HG03354 (cell line): ENCODE data around the gene SCRN1.

ENCODE experiments used
- ATAC-seq: cut with Tn5 transposase; IDR thresholded peaks from one replicate; pipeline ENCODE4 v1.9.1; 2021; ENCODE audit warnings: mild to moderate bottlenecking; ENCODE audit not compliant: unreplicated experiment, poor library complexity, severe bottlenecking

The SCRN1 gene, protein sequence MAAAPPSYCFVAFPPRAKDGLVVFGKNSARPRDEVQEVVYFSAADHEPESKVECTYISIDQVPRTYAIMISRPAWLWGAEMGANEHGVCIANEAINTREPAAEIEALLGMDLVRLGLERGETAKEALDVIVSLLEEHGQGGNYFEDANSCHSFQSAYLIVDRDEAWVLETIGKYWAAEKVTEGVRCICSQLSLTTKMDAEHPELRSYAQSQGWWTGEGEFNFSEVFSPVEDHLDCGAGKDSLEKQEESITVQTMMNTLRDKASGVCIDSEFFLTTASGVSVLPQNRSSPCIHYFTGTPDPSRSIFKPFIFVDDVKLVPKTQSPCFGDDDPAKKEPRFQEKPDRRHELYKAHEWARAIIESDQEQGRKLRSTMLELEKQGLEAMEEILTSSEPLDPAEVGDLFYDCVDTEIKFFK

DNA sequence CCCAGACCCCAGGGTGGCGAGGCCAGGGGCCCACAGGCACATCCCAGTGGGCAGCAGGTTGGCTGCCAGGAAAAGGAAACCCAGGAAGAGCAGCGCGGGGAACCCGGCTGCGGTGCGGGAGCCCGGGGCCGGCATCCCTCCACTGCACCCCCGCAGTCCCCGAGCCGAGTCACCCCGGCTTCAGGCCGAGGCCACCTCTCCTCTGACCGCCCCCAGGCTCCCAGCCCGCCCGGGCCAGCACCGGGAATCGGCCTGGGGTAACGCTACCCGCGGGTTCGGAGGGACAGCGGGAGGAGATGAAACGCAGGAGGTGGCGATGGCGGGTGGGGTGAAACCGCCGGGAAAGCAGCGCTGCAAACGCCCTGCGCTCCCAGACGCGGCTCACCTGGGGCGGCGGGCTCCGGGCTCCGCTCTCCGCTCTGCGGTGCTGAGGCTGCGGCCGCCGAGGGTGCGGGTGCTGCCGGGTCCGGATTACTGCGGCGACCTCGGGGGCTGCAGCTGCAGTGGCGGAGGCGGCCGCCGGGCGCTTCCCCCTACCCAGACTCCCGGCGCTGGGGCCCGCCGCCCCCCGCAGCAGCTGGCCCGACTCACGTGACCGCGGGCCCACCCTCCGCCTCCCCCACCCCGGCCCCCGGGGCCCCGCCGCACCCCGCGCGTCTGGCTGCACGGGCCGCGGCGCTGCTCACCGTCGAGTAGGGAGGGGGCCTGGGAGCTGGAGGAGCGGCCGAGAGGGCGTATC is at the start of gene SCRN1:
Gene SCRN1, minus strand, starts transcription at position 545 of the 739 bp plus-strand sequence. CDS start 20,734 bp downstream, outside the sequence.
- ATAC-seq: peak; percentile 50

DNA sequence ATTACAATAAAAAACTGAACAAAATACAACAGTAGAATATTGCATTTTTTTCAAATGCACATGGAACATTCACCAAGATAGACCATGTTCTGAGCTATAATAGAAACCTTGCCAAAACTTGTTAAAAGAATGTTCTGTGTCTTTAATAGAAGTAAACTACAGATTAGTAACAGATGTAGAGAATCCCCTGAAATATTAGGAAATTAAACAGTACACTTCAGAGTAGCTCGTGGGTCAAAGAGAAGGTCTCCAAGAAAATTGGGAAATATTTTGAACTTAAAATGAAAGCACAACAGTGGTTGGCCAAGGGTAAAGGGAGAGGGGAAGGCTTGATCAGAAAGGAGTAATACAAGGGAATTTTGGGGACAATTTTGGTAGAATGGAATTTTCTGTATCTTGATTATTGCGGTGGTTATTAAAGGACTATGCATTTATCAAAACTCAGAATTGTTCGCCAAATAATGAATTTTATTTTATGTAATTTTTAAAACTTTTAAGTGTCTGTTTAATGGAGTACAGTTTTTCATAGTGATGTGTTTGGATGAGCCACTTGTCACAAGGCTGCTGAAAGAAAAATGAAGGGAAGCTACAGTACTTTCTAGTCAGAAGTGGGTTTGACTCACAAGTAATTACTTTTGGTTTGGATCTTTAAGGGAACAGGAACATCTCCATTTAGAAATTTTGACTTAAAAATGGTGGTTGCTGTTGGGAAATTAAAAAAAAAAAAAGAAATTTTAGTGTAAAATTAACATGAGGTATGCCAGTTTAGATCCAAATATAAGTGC is 48.8 kb upstream of the SCRN1 start:
- ATAC-seq: no peak

DNA sequence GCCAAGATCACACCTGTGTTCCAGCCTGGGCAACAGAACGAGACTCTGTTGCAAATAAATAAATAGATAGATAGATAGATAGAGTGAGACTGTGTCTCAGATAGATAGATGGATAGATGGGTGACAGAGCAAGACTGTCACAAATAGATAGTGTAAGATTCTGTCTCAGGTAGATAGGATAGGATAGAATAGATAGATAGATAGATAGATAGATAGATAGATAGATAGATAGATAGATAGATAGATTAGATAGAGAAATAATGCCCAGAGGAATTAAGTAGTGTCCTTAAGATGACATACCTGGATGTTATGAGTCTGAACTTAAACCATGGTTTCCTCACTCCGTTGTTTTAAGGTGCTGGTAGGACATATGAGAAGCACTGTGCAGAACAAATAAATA is 46.6 kb upstream of the SCRN1 start:
- no peak for ATAC-seq

DNA sequence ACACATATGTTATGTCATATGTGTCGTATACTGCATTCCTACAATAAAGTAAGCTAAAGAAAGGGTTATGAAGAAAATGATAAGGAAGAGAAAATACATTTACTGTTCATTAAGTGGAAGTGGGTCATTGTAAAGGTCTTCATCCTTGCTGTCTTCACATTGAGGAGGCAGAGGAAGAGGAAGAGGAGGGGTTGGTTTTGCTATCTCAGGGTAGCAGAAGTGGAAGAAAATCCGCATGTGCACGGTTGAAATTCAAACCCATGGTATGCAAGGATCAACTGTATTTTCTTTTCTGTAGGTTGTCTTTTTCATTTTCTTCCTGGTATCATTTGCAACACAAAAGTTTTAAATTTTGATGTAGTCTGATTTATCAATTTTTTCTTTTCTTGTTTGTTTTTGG is 44.9 kb upstream of the SCRN1 start:
- no peak for ATAC-seq

DNA sequence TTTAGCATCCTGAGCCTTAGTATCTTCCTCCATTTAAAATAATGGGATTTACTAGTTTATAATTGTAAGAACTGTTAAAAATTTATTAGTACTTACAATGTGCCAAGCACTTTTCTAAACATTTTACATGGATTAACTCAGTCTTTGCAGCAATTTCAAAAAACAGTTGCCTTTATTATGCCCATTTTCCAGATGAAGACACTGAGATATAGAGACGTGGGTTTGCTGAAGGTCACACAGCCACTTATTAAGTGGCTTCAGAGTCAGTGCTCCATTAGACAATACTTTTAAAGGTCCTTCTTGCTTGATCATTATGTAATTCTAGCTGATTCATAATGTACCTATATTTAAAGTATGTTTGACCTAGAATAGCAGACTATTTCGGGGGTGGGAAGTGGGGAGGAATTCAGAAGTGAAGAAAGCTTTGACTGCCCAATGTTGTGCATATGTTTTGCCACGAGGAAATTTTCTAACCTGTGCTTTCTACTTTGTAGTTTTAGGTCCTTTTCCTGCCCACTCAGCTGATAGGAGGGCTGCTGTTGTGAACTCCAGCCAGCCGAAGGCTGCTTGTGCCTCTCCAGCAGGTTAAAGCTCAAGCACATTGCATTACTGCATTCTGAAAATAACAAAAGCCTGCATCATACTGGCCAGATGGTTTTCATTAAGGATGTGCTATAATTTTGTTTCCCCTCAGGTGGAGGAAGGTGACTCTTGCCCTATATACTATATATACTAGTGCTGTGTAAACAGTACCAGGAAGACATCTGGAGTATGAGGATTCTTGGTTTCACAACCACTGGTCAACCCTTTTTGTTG is 42.9 kb upstream of the SCRN1 start:
- ATAC-seq: no peak

DNA sequence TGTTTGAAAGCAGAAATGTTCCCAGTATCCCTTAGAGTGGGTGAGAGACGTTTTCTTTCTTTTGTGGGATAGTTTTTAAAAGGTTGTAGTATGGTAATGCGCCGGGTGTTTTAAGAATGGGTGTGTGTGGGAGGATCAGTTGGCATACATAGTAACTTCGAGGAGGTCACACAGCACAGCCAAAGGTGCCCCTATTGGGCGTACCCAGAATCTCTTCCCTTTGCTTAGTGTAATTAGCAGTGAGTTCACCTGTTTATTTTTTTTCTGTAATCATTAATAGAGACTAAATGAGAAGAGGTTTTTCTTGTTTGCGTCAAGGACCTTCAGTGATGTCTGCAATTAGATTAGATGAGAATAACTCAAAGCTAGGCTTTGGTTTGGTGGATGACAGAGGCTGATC is 40.1 kb upstream of the SCRN1 start:
- no peak for ATAC-seq

DNA sequence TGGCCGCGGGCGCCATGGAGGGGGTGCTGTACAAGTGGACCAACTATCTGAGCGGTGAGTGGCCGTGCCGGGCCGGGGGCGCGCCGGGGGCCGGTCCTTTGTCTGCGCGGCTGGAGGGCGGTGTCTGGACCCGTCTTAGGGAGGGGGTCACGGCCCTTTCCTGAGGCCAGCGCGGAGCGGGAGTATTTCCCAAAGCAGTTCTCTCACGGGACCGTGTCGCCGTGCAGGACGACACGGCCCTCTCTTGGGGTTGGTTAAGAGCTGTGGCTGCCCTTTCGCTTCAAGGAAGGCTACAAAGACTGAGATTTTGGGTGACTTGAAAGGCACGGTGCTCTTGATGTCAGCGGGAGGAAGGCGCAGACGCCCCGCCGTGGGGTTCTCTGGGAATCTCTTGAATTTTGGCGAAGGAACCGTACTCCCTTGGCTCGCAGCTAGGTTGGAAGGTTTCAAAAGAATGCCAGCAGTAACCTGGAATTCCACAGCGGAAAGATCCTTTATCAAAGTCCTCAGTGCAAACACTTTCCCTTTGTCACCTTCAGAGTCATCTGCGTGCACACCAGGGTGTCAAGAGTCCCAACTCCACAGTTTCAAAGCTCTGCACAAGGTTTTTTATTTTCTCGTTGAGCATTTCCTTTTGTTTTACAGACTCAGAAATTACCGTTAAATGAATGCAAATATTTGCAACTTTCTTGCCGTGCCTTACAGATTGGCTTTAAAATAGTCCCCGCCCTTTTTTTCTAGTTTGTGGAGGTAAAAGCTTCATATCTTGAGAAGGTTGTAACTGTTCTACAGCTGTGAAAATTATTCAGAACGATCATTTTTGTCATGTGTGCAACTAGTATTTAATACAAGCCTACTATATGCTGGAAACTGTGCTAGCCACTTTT is 39.4 kb upstream of the SCRN1 start:
- ATAC-seq: peak; percentile 22

DNA sequence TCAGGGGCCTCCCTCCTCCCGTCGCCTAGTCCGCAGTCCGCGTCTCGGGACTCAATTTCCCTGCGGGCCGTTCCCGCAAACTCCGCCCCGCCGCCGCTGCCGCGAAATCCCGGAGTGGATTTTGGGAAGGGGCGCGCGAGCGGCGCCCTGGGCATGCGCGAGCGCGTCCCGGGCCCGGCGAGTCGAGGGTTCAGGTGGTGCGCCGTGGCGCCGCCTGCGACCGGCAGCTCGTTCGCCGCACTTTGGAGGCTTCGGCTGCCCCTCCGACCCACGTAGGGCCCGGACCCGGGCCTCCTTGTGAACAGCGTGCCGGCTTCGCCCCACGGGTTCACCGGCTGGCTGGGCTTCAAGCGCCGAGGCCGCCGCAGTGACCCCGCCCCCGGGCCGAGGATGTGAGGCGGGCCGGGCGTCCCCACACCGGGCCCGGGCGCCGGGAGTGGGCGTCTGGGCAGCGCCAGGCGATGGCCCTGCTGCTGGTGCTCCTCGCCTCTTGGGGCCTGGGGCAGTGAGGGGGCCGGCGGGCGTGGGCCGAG is 38.7 kb upstream of the SCRN1 start, which contains the start of gene PLEKHA8:
Gene PLEKHA8, plus strand, starts transcription at position 197 of the 533 bp plus-strand sequence. CDS start 351 bp downstream, outside the sequence.
- peak; percentile 46 for ATAC-seq

DNA sequence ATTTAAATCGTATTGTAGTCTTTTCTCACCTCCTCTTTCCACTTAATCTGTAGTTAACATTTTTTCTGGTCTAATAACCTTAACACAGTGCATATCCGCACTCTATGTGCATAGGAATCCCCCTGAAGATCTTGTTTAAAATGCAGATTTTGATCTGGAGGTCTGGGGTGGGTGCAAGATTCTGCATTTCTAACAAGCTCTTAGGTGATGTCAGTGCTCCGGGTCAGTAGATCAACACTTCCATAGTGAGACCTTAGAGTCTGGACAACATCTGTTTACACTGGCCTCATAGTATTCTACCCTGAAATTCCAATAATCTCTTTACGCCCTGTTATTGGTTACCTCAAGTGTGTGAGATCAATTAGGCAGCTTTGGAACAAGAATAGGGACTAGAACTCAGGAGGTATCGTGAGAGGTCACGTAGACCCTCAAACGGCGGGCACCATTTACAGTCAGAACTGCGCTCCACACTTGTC is 38.2 kb upstream of the SCRN1 start:
- ATAC-seq: peak; percentile 2

DNA sequence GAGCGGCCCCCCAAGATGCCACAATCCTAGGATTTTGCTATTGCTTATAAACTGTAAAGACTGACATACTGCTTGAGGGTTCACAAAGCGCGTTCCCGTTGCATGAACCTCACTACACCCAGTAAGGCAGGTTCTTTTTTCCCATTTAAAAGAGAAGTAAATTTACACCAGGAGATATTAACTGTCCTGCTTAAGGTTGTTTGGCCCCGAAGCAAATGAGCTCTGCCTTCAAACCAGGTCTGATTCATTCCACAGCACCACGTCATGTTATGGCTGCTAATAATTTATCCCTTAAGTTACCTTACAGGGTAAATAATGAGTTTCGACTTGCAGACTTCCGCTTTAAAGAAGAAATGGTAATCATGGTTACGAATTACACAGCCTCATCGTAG is 37.5 kb upstream of the SCRN1 start:
- peak; percentile 38 for ATAC-seq

DNA sequence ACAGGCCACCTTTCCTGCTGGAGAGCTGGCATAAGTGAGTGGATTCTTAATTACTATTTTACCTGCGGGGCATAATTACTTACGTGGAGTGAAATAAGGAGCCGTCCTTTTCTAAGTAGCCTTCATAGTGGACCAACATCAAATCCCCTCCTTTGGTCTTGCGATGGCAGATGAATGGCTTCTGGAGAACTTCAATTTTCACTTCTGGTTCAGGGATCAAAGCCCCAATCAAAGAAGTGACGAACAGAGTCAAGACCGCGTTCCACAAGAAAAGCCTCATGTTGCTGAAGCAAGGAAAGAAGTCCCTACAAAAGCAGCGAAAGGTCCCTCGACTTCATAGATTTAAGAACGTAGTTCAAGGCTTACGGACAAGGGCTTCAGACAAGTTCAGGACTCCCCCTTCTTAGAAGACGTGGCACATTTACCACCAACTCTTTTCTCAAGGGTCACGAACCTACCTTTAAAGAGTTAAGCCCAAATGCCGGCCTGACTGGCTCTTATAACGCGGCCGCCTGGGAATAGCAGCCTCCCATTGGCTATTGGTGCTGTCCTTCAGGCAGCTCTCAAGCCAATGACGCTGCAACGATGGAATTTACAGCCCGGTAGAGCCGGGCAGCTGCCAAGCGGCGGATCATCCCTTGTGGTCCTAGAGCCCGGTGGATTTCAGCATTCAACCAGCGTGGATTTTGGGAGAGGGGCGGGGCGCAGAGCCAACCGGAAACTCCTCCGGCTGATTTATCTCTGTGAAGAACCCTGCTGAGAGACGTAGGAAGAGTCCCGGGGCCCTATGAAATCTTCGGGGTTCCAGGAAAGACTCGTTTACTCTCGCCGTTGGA is 36.8 kb upstream of the SCRN1 start, which contains the start of gene FKBP14:
Gene FKBP14, minus strand, starts transcription at position 474 of the 836 bp plus-strand sequence. Its CDS starts 194 bp downstream, at position 280.
- peak; percentile 81 for ATAC-seq

DNA sequence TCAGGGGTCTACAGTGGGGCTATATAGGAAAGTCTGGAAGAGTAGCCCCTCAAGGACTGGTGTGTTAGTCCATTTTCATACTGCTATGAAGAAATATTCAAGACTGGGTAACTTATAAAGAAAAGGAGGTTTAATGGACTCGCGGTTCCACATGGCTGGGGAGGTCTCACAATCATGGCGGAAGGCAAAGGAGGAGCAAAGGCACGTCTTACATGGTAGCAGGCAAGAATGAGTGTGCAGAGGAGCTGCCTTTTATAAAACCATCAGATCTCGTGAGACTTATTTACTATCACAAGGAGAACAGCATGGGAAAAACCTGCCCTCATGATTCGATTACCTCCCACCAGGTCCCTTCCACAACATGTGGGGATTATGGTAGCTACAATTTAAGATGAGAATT is 33.9 kb upstream of the SCRN1 start:
- ATAC-seq: no peak

DNA sequence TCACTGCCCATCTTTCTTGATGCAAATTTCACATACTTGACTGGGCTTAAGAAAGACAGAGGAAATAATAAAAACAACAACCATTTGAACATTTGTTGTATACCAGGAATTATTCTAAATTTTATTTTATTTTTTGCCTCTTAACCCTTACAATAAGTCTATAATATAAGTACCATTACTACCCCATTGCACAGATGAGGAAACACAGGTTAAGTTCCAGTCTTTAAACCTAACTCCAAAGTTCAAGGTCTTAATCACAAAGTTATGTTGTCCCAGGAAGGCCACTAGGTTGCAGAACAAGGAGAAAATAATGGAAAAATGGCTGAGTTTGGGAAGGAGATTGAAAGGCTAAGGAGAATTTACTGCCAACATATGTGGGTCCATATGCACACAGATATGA is 33.4 kb upstream of the SCRN1 start:
- no peak for ATAC-seq

DNA sequence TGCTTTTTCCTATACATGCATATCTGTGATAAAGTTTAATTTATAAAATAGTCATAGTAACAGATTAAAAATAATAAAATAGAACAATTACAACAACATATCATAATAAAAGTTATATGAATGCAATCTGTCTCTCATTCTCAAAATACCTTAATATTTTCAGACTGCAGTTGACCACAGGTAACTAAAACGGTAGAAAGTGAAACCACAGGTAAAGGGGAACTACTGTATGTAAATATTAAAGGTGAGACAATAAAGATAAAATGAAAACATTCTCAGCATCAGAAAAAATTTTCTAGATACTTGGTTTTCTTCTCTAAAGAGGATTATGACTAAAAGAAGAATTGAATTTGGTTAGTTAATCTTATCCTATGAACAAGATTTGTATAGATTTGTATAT is 30.9 kb upstream of the SCRN1 start:
- no peak for ATAC-seq

DNA sequence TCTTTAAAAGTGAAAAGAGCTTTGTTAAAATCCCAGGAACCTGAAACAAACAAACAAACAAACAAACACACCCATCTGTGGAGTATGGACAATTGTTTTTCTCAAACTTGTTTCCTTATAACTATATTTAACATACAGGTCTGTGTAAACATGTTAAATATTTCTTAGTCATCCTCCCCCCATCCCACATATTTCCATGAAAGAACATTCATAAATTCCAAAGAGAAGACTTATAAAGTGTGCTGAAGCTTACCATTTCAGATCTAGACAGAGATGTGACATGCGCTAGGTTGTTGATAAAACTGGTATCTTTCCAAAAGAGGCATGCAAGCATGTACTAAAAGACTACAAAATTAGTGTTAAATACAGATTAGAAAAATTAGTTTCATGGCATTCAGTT is 30.4 kb upstream of the SCRN1 start:
- no peak for ATAC-seq

DNA sequence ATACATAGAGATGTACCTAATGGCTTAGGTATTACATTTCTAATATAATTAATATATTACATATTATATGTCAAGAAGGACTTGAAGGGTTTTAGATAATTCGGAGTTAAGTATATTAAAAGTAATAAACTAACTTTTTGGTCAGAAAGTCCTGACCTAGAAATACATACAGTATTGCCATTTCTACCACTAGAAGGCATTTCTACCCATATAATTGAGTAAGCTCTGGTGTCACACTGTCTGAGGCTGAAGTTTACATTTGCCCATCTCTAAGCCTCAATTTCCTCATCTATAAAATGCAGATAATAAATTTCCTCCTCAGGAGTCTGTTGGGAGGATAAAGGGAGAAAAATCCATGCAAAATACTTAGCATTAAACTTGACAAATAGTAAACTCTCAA is 29.8 kb upstream of the SCRN1 start:
- no peak for ATAC-seq

DNA sequence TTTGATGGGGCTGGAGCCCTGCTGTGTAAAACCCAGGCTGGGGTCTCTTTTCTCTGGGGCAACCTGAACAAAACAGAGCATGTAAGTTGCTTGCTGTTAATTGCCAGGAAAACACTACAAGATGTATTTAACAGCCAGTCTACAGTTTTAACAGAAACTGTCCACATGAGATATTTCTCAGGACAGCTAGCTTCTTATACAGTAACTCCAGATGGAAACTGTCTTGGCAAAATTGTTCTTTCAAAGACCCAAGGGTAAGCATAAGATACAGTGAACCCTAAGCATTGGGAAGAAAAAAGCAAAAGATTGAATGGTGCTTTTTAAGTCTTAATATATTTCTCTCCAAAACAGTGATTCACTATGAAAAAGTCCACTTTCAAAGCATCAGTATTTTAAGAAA is 28.9 kb upstream of the SCRN1 start:
- ATAC-seq: no peak
